NOMO-1 (cell line): Measurements from ENCODE around the gene ZC2HC1B.

Experiments used
- DNase-seq, 2 experiments: peaks; one replicate each; lab custom pipeline; 2025; ENCODE audit not compliant: unreplicated experiment in 2 of 2; lab: John Stamatoyannopoulos, UW

The ZC2HC1B gene

DNA sequence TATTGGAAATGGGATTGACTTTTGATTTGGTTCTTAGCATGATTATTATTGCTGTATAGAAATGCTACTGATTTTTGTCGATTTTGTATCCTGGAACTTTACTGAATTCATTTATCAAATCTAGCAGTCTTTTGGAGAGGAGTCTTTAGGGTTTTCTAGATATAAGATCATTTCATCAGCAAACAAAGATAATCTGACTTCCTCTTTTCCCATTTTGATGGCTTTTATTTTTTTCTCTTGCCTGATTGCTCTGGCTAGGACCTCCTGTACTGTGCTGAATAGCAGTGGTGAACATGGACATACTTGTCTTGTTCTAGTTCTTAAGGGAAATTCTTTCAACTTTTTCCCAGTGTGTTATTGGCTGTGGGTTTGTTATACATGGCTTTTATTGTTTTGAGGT, 64.6 kb downstream of the ZC2HC1B start:
- no peak for DNase-seq

DNA sequence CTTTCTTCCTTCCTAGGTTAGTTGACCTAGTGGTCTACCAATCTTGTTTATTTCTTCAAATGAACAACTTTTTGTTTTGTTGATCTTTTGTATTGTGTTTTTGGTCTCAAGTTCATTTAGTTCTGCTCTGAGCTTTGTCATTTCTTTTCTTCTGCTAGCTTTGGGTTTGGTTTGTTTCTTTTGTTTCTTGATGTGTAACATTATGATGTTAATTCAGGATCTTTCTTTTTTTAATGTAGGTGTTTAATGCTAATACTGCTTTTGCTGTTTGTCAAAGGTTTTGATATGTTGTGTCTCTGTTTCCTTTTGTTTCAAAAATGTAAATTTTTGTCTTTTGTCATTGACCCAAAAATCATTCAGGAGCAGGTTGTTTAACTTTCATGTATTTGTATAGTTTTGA, 65.7 kb downstream of the ZC2HC1B start:
- DNase-seq = no peak

DNA sequence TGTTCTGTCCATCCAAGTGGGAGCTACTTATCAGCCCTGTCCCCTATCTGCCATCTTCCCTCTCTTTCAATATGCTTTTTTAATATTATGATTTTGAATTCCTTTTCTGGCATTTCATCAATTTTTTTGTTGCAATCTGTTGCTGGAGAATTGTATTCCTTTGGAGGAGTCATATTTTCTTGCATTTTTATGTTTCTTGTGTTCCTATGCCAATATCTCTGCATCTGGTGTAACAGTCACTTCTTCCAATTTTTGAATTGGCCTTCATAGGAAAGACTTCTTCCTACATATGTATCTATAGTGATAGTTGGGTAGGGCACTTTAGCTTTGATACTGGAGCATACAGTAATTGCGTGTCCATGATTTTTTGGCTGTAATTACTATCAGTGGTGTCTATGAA, 70.1 kb downstream of the ZC2HC1B start:
- DNase-seq = no peak

DNA sequence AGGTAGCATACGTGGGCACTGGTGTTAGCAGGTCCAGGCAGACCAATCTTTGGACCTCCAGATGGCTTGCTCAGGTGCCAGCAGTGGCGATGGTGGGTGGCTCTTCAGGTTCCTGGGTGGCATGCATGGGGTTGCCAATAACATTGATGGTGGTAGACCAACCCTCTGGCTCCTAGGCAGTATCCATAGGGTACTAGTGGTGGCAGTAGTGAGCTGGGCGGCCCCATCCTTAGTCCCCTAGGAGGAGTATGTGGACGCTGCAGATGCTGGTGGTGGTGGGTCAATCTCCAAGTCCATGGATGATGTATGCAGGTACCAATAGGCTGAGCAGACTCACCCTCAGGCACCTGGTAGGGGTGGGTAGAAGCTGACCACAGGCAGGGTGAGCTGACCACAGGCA, 70.6 kb downstream of the ZC2HC1B start:
- no peak for DNase-seq

DNA sequence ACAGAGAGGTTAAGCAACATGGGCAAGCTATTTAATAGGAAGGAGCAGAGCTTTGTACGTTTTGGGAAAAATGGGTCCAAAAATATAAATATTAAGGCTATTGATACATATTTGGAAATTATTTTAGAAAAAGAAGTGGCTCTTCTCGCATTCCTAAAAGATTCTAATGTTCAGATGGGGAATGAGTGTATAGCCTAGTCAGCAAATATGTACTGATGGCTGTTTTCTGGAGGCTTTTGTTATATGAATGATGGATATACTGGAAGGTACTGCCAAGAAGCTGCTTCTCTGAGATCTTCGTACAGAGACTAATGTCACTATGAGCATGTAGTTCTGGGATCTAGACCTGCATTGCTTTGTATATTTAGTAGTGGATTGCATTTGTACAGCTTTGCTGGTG, 72.1 kb downstream of the ZC2HC1B start:
- DNase-seq = no peak

DNA sequence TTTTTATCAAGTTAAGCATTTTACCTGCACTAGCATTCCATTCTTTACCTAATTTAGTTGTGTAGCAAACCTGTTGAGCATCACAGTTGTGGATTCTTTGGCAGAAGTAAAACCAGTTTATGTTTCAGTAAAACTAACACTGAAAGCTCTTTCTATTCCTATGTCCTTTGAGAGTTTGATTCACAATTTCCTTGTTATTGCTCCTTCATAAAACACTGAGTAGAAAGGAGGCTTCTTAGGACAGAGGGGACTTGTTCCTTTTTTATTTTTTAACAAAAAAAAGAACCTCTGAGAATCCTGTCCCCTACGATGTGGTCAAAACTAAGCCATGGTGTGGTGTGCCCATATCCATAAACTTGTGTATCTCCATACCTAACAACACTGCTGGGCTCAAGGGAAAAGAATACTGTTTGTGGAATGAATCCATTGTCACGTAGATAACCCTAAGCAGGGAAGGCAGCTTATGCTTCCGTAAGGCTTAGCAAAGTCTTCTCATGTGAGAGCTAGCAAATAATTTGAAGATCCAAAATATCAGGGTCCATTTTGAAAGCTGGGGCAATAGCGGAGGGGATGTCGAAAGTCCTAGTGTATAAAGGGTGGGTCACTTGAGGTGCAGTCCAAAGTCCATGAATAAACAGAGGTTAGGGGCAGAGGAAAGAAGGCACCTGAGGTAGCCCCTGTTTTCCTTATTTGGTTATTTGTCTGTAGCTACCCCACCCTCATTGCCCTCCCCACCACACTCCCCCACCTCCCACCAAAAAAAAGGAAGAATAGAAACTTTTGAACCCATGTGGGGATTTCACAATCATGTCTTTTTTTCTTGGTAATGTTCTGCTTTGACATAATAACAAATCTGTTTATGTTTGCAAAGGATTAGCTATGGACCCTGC, 72.7 kb downstream of the ZC2HC1B start:
- DNase-seq = peak; percentile 8 to 33

DNA sequence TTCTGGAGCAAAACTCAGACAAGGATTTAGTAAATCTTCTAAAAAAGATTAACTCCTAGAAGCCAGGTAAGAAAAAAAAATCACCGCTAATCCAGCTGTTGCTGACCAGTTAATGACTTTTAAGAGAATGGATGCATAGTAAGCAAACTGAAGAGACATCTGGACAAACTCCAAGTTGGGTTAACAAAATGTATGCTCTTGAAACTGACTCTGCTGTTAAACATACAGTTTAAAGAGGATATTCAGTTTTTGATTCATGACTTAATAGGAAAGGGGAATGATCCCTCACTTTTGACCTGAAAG, 73.3 kb downstream of the ZC2HC1B start:
- DNase-seq = no peak

DNA sequence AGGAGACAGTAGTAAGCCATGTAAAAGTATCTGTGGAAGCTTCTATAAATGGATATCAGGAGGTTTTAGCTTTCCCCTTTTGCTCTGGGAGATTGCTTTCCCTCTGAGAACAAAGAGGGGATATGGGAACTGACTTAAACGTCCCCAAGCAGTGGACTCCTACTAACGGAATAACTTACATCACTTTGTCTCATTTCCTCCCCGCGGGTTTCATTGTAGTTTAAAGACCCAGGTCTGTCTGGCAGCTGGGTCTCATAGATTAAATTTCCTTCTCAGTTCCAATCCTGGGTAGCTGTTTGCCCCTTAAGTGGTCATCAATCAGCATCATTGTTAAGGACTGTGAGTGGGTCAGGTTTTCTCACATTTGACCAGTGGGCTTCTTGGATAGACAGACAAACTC, 75.1 kb downstream of the ZC2HC1B start:
- no peak for DNase-seq

DNA sequence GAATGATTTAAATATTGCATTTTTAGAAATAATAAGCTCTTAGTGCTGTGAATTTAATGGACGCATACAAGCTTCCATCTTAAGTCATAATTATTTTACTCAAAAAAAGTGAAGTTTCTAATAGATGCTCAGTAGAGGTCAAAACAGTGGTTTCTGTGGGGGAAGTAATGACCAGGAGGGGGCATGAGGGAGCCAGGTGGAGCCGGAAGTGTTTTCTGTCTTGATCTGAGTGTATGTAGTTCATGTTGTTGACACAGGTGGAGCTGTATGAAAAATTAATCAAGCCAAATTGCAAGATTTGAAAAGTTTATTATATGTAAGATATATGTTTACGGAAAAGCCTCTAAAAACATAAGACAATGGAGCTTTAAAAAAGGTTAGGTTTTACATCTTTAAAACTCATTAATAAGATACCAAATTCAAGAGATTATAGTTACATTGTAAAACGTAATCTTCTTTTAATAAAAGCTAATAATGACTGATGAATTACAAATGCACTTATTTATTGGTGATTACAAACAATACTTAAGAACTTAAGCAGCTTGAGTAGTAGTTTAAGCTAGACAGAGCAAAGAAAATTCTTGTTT, 75.8 kb downstream of the ZC2HC1B start:
- peak; percentile 15 to 57 for DNase-seq

DNA sequence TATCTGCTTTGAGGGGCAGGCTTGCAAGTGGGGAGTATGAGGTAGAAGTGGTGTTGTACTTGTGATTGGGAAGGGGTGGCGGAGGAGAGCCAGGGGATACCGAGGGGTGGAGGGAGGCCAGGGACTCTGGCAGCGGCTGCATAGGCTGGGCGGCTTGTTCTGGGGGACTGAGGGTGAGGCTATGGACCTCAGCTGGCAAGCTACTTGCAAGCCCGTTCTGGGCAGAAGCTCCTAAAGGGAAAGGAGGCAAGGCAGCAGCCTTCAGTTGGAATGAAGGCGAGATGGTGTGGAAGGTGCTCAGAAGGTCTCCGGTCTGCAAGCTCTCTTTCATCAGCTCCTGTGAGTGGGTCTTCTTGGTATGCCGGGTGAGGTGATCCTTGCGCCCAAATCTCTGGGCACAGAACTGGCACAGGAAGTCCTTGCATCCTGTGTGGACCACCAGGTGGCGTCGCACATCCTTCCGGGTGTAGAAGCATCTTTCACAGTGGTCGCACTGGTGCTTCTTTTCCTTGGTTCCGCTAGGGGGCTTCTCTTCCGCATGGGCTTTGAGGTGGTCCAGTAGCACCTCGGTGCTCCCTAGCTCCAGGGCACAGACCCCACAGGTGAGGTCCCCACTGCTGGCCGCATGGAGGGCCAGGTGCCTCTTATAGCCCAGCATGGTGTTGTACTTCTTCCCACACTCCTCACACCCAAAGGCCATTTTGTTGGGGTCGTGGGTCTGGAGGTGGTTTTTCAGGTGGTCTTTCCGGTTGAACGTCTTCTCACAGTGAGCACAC, 77.8 kb downstream of the ZC2HC1B start:
- DNase-seq = peak in 1 of 2 experiments; percentile 8

DNA sequence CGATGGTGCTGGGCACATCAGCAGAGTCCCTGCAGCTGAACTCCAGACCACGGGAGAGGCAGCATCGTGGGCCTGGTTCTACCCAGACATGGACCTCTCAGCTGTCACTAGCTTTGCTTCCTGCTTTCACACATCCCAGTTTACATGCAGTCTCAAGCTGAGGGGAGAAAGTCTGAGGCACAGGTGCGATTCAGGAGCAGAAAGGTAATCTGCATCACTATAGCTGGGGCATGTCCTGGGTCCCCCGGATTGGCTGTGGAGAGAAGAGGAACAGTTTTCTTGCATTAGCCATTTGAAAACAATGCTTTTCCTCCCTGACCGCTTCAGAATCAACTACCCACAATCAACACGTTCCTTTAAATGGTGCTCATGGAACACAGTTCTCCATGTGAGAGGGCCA, 83.9 kb downstream of the ZC2HC1B start:
- DNase-seq = no peak

DNA sequence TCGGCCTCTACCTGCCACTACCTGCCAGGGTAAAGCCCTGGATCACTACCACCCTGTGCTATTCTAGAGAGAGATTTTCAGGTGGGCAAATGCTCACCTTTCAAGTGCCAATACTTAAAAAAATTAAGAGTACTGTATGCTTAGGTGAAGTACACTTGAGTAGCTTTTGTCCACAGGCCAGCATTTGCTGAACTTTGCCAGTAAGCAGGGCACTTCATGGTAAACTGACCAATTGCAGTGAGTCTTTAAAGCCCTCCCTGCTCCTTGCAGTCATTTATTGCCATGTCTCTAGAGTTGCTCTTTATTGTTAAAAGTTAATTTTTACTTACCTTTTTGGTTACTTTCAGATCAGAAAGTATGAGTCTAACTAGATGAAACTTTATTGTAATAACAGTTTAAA, 85.3 kb downstream of the ZC2HC1B start:
- no peak for DNase-seq

DNA sequence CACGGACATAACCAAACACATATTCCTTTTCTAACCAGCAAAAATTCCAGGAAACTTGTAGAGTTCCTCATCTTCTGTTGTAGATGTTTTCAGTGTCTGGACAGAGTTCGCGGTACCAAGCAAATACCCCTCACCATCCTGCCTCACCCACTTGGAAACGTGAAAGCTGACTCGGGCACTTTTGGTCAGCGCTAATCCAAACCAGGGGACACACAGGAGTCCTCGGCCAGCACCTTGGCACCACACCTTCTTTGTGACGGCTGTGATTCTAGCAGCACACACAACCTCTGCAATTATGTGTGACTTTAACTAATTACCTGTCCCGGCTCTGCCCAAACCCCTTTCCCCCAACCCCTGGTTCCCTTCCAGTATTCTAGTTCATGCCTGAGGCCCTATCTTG, 85.7 kb downstream of the ZC2HC1B start:
- no peak for DNase-seq

DNA sequence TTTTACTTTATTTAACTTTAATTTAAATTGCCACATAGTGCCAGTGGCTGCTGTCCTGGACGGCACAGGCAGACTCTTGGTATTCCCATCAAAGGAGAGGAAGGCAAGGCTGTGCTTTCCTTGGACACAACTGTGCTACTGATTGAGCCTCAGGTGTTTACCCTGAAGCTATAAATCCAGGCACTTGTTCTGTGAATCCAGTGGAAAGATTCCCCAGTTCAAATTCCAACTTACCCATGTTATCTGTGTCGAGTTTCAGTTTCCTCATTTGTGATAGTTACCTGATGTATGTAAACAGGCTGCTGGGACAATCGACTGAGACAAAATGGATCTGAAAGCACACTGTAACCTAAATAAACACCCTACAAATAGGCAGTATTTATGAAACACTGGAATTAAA, 86.6 kb downstream of the ZC2HC1B start:
- DNase-seq = no peak

DNA sequence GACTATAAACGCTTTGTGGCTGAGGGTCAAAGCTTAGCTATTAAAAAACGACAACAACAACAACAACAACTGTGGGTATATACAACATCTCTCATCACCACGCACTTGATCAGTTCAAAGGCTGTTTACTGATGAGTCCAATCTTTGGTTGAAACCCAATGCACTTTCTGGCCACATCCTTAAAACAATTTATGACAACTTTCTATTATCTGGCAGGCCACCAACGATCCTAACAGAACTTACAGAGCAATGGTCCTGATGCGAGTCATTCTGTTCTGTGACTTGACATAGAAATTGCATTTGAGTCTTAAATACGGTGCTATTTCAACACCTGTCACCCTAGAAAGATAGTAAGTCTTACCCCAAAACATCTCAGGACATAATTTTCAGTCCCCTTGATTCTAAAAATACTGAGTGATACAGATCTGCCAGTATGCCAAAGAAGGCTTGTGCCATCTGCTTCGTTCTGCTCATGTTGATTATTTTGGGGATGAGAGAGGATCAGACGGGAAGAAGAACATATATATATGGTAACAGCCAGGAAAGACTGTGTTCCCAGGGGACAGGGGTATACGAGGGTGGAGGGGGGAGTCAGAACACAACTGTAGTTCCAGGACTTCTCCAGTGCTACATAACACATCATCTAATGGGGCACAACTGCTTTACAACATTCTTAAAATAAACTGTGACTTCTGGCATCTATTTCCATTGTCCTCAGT, 87.9 kb downstream of the ZC2HC1B start:
- DNase-seq = no peak

DNA sequence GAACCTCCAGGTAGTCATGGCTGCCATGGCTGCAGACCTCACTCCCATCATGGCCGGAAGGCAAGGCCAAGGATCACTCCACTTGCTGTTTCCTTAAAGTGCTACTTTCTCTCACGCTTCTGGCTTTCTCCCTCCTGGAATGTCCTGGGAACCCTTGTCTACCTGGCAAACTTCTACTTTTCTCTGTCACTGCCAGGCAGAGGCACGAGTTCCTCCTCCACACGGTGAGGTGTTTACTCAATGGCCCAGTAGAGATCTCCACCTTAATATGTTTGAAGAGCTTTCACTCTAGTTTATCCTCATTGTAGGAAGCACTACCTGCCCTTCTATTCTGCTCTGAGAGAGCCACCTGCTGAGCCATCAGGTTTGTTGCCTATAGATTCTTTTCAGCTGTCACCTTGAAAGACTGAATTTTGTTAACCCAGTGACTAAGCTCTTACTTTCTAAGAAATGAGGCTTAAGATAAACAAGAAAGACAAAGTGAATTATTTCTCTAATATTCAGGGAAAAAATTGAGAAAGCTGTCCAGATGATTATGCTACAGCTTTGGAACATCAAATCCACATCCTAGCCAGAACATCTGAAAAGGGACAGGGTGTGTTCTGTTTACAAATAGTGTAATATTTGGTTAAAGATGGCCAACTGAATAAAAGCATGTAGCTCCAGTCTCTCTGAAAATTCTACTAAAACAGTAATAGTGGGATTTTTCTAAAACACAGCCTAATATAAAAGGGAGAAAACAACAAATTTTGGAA, 88.8 kb downstream of the ZC2HC1B start:
- no peak for DNase-seq

DNA sequence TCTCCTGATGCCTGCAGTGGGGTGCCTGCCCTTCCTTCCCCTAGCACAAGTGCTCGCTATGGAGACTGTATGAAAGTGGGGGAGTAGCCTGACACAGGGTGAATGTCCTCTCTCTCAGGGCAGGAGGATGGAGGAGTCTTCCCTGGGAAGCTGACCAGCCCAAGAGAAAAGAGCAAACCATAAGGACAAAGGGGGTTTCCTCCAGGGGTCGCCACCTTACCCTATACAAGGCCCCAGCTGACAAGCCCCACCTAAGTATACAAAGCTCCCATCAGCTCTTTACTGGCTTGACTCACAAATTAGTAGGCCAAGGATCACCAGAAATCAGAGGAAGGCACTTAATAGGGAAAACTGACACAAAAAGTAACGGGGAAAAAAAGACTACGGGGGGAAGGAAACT, 89.6 kb downstream of the ZC2HC1B start:
- DNase-seq = no peak

DNA sequence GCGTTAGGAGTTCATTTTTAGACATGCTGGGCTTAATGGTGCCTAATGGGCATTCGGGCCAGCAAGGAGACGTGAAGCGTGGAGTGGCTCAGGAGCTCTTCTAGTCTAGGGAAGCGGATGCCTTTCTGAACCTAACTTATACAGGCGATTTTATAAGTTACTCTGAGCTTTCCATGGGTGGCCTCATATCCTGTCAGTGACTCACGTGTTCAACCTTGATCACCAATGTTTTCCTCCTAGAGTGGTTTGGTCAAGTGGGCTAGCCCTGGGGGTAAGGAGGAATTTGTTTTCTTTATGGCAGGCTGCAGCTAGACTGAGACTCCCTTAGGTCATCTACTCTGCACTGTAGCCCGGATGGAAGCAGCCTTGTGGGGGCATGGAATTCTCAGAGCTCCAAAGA, 91.7 kb downstream of the ZC2HC1B start:
- DNase-seq = no peak

DNA sequence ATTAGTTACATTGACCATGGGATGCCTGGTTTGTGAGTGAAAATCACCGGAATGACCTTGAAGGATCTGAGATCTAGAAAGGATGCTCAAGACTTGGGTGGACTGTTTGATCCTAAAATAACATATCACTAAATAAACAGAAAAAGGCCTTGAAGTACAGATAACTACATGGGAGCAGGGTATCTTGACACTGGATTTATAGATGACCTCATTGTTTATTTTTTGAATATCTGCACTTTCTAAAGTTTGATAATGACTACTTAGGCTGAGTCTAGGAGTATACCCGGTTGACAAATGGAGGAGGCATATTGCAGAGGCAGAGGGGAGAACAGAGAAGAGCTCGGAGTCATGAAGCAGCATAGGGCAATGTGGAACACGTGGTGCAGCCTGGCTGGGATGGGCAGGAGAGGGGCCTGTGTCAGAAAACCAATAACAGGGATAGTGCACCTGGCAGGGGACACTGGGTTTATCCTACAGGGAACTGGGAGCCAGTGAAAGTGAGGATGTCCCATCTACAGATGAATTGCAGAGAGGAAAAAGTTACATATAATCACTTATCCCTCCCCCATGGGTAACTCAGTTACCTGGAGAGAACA, 93.5 kb downstream of the ZC2HC1B start:
- DNase-seq = no peak

DNA sequence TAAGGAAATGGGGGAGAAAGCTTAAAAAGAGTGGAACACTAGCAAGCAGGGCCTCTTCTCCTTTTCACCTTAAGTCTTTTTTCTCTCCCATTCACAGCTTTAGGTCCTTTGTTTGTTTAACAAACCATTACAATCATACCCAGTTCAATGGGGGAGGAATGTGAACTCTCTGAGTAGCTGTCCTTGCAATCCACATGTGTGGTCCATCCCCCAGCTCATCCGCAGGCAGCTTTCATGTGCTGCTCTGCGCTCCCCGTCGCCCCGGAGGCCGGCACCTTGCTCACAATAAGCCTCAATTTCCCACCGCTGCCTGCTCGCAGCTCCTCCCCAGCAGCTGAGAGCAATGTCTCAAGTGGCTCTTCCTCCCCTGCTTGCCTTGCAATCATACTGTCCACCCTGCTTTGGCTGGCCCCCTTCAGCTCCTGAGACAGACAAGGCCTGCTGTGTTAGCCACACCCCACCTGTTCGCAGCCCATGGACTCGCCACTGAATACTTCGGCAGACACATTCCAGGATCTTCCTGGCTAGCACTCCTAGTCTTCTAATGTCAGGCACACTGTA, 94.6 kb downstream of the ZC2HC1B start:
- no peak for DNase-seq
